WTC11 (cell line): ENCODE measurements around the gene PARVB. TPM values are rescaled to one million over a fixed set of nuclear protein-coding genes. Genes with fewer than 3 reads are reported as not detected.

Experiments used
- ATAC-seq: fragments of 200-7000 bp; cut with Tn5 transposase; 2 replicates; pipeline ENCODE4 v1.10.0; 2021; ENCODE audit warnings: mild to moderate bottlenecking, moderate library complexity
- CTCF ChIA-PET: fragments of 300-600 bp; sonication (Branson Sonifier 250); formaldehyde crosslinking; loops from one replicate; lab custom pipeline; 2021; ENCODE audit warnings: antibody characterized with exemption; lab: Charles Lee
- POLR2A ChIA-PET: fragments of 350-600 bp; sonication (Branson Sonifier 250); formaldehyde crosslinking; loops from one replicate; lab custom pipeline; 2021; ENCODE audit warnings: antibody characterized with exemption; lab: Charles Lee
- DNase-seq: peaks from one replicate; pipeline ENCODE4 v3.0.0; 2021; ENCODE audit warnings: low spot score
- H3K27ac Mint-ChIP-seq: 2 replicates; pipeline ENCODE4 v1.8.0; 2021; ENCODE audit warnings: mixed read lengths
- H3K27me3 Mint-ChIP-seq: 2 replicates; pipeline ENCODE4 v1.8.0; 2021; ENCODE audit warnings: low read depth, mild to moderate bottlenecking, moderate library complexity, mixed read lengths
- H3K36me3 Mint-ChIP-seq: 2 replicates; pipeline ENCODE4 v1.8.0; 2021; ENCODE audit warnings: mixed read lengths
- H3K4me1 Mint-ChIP-seq: 2 replicates; pipeline ENCODE4 v1.8.0; 2022; ENCODE audit warnings: mixed read lengths
- H3K4me3 Mint-ChIP-seq: 2 replicates; pipeline ENCODE4 v1.8.0; 2021; ENCODE audit warnings: mild to moderate bottlenecking, moderate library complexity, mixed read lengths
- H3K9me3 Mint-ChIP-seq: 2 replicates; pipeline ENCODE4 v1.8.0; 2021; ENCODE audit warnings: mixed read lengths
- AFF4 ChIP-seq: sonication (generic); formaldehyde crosslinking; IDR thresholded peaks from 2 replicates; pipeline ENCODE4 v1.8.1; 2023; ENCODE audit warnings: mild to moderate bottlenecking, missing genetic modification reagents, borderline replicate concordance
- CREM ChIP-seq: sonication (generic); formaldehyde crosslinking; IDR thresholded peaks from 2 replicates; pipeline ENCODE4 v1.8.1; 2022; ENCODE audit warnings: mild to moderate bottlenecking, missing genetic modification reagents, moderate library complexity
- E2F5 ChIP-seq: sonication (generic); formaldehyde crosslinking; IDR thresholded peaks from 2 replicates; pipeline ENCODE4 v1.8.1; 2022; ENCODE audit warnings: mild to moderate bottlenecking, moderate library complexity, missing genetic modification reagents
- ESRRA ChIP-seq: sonication (generic); formaldehyde crosslinking; IDR thresholded peaks from 2 replicates; pipeline ENCODE4 v1.8.1; 2022; ENCODE audit warnings: mild to moderate bottlenecking, missing genetic modification reagents, borderline replicate concordance
- GTF2I ChIP-seq: fragments of 250-450 bp; sonication (Bioruptor Pico); conservative IDR thresholded peaks from 2 replicates; pipeline ENCODE4 v1.4.0; 2021; ENCODE audit warnings: mild to moderate bottlenecking
- IRF2 ChIP-seq: sonication (generic); formaldehyde crosslinking; IDR thresholded peaks from 2 replicates; pipeline ENCODE4 v1.8.0; 2022; ENCODE audit warnings: low read depth, missing genetic modification reagents, borderline replicate concordance
- MXD4 ChIP-seq: fragments of 250-450 bp; sonication (Bioruptor Pico); IDR thresholded peaks from 2 replicates; pipeline ENCODE4 v1.8.0; 2021; ENCODE audit warnings: mild to moderate bottlenecking, moderate library complexity, borderline replicate concordance
- NR3C1 ChIP-seq: sonication (generic); formaldehyde crosslinking; conservative IDR thresholded peaks from 2 replicates; pipeline ENCODE4 v1.8.1; 2023; ENCODE audit warnings: low read depth, mild to moderate bottlenecking, missing genetic modification reagents
- SP1 ChIP-seq: sonication (generic); formaldehyde crosslinking; conservative IDR thresholded peaks from 2 replicates; pipeline ENCODE4 v1.8.1; 2022; ENCODE audit warnings: missing genetic modification reagents
- TEAD1 ChIP-seq: sonication (generic); formaldehyde crosslinking; IDR thresholded peaks from 2 replicates; pipeline ENCODE4 v1.8.0; 2022; ENCODE audit warnings: mild to moderate bottlenecking, missing genetic modification reagents
- USF1 ChIP-seq: sonication (generic); formaldehyde crosslinking; IDR thresholded peaks from 2 replicates; pipeline ENCODE4 v1.8.0; 2022; ENCODE audit warnings: mild to moderate bottlenecking, missing genetic modification reagents
- ZNF416 ChIP-seq: fragments of 250-450 bp; sonication (Bioruptor Pico); IDR thresholded peaks from 2 replicates; pipeline ENCODE4 v1.9.0; 2021; ENCODE audit warnings: mild to moderate bottlenecking, inconsistent platforms
- ZNF512 ChIP-seq: sonication (generic); formaldehyde crosslinking; IDR thresholded peaks from 2 replicates; pipeline ENCODE4 v1.8.1; 2022; ENCODE audit warnings: missing genetic modification reagents, borderline replicate concordance
- total RNA-seq: library from RNA; stranded (reverse); gene quantifications from 3 replicates; pipeline ENCODE4 v1.2.3, GENCODE V29; 2021
- TF ChIP-seq, protein P1 (sequence below): fragments of 250-450 bp; sonication (Bioruptor Pico); IDR thresholded peaks from 2 replicates; pipeline ENCODE4 v1.9.0; 2021; ENCODE audit warnings: mild to moderate bottlenecking, borderline replicate concordance
- TF ChIP-seq, protein P2 (sequence below): fragments of 250-450 bp; sonication (Bioruptor Pico); IDR thresholded peaks from 2 replicates; pipeline ENCODE4 v2.1.2; 2022; ENCODE audit warnings: mild to moderate bottlenecking, moderate library complexity
- TF ChIP-seq, protein P3 (sequence below): sonication (generic); formaldehyde crosslinking; IDR thresholded peaks from 2 replicates; pipeline ENCODE4 v1.8.1; 2023; ENCODE audit warnings: mild to moderate bottlenecking, missing genetic modification reagents, moderate library complexity

Gene PARVB
- total RNA-seq, 1 experiment from 2014 or later: 3.3 TPM

DNA sequence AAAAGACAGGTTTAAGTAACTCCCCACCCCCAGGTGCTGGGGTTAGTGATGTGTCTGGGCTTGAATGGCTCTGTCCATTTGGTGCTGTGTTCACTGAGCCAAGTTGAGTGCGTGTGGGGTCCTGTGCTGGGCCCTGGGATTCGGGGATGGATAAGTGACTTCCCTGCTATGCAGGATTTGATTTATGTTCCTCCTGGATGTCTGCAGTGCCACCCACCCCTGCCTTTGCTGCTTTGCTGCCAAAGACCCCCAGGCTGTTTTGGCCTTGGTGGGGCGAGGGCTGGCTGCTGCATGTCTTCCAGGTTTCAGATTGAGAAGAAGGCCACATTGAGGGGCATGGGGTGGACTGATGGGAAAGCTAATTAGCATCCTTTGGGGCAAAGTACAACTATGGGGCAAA, 78.8 kb downstream of the PARVB start (continued):
- TF ChIP-seq CREM (CRISPR knock-in tag) (no peak), MXD4 (CRISPR knock-in tag) (no peak), ZNF512 (CRISPR knock-in tag) (no peak), ZNF416 (CRISPR knock-in tag) (no peak), SP1 (CRISPR knock-in tag) (no peak), AFF4 (CRISPR knock-in tag) (no peak), IRF2 (CRISPR knock-in tag) (no peak)
- TF ChIP-seq, protein P1, sequence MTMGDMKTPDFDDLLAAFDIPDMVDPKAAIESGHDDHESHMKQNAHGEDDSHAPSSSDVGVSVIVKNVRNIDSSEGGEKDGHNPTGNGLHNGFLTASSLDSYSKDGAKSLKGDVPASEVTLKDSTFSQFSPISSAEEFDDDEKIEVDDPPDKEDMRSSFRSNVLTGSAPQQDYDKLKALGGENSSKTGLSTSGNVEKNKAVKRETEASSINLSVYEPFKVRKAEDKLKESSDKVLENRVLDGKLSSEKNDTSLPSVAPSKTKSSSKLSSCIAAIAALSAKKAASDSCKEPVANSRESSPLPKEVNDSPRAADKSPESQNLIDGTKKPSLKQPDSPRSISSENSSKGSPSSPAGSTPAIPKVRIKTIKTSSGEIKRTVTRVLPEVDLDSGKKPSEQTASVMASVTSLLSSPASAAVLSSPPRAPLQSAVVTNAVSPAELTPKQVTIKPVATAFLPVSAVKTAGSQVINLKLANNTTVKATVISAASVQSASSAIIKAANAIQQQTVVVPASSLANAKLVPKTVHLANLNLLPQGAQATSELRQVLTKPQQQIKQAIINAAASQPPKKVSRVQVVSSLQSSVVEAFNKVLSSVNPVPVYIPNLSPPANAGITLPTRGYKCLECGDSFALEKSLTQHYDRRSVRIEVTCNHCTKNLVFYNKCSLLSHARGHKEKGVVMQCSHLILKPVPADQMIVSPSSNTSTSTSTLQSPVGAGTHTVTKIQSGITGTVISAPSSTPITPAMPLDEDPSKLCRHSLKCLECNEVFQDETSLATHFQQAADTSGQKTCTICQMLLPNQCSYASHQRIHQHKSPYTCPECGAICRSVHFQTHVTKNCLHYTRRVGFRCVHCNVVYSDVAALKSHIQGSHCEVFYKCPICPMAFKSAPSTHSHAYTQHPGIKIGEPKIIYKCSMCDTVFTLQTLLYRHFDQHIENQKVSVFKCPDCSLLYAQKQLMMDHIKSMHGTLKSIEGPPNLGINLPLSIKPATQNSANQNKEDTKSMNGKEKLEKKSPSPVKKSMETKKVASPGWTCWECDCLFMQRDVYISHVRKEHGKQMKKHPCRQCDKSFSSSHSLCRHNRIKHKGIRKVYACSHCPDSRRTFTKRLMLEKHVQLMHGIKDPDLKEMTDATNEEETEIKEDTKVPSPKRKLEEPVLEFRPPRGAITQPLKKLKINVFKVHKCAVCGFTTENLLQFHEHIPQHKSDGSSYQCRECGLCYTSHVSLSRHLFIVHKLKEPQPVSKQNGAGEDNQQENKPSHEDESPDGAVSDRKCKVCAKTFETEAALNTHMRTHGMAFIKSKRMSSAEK (CRISPR knock-in tag): no peak
- TF ChIP-seq, protein P2, sequence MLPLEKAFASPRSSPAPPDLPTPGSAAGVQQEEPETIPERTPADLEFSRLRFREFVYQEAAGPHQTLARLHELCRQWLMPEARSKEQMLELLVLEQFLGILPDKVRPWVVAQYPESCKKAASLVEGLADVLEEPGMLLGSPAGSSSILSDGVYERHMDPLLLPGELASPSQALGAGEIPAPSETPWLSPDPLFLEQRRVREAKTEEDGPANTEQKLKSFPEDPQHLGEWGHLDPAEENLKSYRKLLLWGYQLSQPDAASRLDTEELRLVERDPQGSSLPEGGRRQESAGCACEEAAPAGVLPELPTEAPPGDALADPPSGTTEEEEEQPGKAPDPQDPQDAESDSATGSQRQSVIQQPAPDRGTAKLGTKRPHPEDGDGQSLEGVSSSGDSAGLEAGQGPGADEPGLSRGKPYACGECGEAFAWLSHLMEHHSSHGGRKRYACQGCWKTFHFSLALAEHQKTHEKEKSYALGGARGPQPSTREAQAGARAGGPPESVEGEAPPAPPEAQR (CRISPR knock-in tag): no peak
- TF ChIP-seq, protein P3, sequence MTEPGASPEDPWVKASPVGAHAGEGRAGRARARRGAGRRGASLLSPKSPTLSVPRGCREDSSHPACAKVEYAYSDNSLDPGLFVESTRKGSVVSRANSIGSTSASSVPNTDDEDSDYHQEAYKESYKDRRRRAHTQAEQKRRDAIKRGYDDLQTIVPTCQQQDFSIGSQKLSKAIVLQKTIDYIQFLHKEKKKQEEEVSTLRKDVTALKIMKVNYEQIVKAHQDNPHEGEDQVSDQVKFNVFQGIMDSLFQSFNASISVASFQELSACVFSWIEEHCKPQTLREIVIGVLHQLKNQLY: no peak
- TF ChIP-seq, all 79 proteins: peak for 0

GRCh38 chr22:44103735-44104480, 79.8 kb downstream of the PARVB start:
- Mint-ChIP-seq H3K4me3 (no peak overlapping the region), H3K27me3 (peaks cover 3% of the 10 kb centered on the region; the same call in 1 of the 2 replicates), H3K4me1 (peaks cover 26% of the 10 kb centered on the region), H3K27ac (no peak overlapping the region), H3K36me3 (peaks cover 21% of the 10 kb centered on the region), H3K9me3 (peaks cover 17% of the 10 kb centered on the region)
- no peak for ATAC-seq
- ChIA-PET POLR2A (no interaction called here), CTCF (interaction anchor here (1.5 kb wide), 1 partner anchor 18 kb away, joined by 7 read pairs; no protein-coding TSS in a partner anchor)
- no peak for DNase-seq
- TF ChIP-seq USF1 (no peak), E2F5 (CRISPR knock-in tag) (no peak), NR3C1 (CRISPR knock-in tag) (no peak), GTF2I (CRISPR knock-in tag) (no peak), TEAD1 (CRISPR knock-in tag) (no peak), ESRRA (CRISPR knock-in tag) (no peak)
- TF ChIP-seq, protein P3: no peak
